Neural progenitor cell (in vitro differentiated cells): Measurements from ENCODE around the gene GALK2.

ENCODE experiments used
- CTCF ChIP-seq: fragments of 200-600 bp; sonication (generic); IDR thresholded peaks from 2 replicates; pipeline ENCODE4 v1.5.1; 2017; ENCODE audit warnings: antibody characterized with exemption, mild to moderate bottlenecking
- EZH2 ChIP-seq: fragments of 200-600 bp; sonication (generic); IDR thresholded peaks from 2 replicates; pipeline ENCODE4 v1.6.1; 2017; ENCODE audit warnings: antibody characterized with exemption, mild to moderate bottlenecking, moderate library complexity

- TF ChIP-seq EZH2 (no peak), CTCF (no peak)
Measured at GRCh38 chr15:49300856-49301255, 130.8 kb downstream of the GALK2 start.
